Measurements from ENCODE around the gene SLC5A11. TPM values are rescaled to one million over a fixed set of nuclear protein-coding genes. Genes with fewer than 3 reads are reported as not detected.
"Not testable (repeated sequence)": the region's sequence is repeated elsewhere in the genome, so short reads cannot be mapped to it uniquely, and the experiment has no call there.

The SLC5A11 gene
- total and polyA plus RNA-seq, 2 donors from 2014 or later, result 1.2 to 2.1 TPM

DNA sequence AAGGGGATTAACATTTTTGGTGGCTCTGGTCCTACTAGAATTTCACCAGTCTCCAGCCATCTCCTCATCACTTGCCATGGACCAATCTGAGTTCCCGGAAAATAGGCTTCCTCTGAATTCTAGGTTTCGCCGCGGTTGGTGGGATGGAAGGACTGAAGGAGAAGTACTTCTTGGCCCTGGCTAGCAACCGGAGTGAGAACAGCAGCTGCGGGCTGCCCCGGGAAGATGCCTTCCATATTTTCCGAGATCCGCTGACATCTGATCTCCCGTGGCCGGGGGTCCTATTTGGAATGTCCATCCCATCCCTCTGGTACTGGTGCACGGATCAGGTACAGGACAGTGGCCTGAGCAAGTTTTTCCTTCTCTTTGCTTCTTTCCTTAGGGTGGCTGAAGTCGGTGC lies 45.0 kb downstream of the SLC5A11 start:
- Histone ChIP-seq H3K27me3 (ENCODE audit: control insufficient read depth, insufficient read depth, low read length) (no peaks in the 10 kb centered on the region), H3K36me3 (ENCODE audit: control insufficient read depth in 2 of 3, insufficient read depth in 3 of 3, low read length in 3 of 3) (no peaks in the 10 kb centered on the region), H3K9me3 (ENCODE audit: control insufficient read depth in 2 of 3, insufficient read depth in 1 of 3, low read length in 3 of 3) (no peaks in the 10 kb centered on the region), H3K4me1 (ENCODE audit: control insufficient read depth in 2 of 3, insufficient read depth in 2 of 3, low read depth in 1 of 3, low read length in 3 of 3) (no peaks in the 10 kb centered on the region), H3K9ac (ENCODE audit: low read length in 3 of 3) (no peak overlapping the region), H3K4me3 (ENCODE audit: low read length in 3 of 3) (no peak overlapping the region), H3K27ac (ENCODE audit: low read depth in 2 of 2, low read length in 2 of 2) (no peak overlapping the region)
- no peak for FAIRE-seq
- no peak for DNase-seq
- TF ChIP-seq, protein P1, sequence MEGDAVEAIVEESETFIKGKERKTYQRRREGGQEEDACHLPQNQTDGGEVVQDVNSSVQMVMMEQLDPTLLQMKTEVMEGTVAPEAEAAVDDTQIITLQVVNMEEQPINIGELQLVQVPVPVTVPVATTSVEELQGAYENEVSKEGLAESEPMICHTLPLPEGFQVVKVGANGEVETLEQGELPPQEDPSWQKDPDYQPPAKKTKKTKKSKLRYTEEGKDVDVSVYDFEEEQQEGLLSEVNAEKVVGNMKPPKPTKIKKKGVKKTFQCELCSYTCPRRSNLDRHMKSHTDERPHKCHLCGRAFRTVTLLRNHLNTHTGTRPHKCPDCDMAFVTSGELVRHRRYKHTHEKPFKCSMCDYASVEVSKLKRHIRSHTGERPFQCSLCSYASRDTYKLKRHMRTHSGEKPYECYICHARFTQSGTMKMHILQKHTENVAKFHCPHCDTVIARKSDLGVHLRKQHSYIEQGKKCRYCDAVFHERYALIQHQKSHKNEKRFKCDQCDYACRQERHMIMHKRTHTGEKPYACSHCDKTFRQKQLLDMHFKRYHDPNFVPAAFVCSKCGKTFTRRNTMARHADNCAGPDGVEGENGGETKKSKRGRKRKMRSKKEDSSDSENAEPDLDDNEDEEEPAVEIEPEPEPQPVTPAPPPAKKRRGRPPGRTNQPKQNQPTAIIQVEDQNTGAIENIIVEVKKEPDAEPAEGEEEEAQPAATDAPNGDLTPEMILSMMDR (IDR thresholded peaks at IDR 0.05; ENCODE audit: borderline replicate concordance, extremely low read depth, insufficient read depth), result no peak
- intact Hi-C loops (cut with DNase I), result no loop called here

DNA sequence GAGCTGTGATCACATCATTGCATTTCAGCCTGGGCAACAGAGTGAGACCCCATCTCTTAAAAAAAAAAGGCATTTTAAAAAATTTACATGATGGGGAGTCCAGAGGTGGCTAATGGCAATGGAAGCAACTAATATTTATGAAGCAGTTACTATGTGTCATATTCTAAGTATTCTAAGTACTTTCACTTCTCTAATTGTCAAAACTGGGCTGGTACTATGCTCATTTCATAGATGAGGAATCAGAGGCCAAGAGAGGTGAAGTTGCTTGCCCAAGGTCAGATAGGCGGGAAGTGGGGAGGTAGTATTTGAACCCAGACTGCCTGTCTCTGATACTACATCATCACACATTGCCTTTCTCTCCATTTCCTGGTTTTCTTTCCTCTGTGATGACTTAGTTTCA lies 50.7 kb downstream of the SLC5A11 start:
- TF ChIP-seq, protein P1 (IDR thresholded peaks at IDR 0.05; ENCODE audit: borderline replicate concordance, extremely low read depth, insufficient read depth), result no peak
- Histone ChIP-seq H3K27me3 (ENCODE audit: control insufficient read depth, insufficient read depth, low read length) (no peaks in the 10 kb centered on the region), H3K9me3 (ENCODE audit: control insufficient read depth in 2 of 3, insufficient read depth in 1 of 3, low read length in 3 of 3) (no peaks in the 10 kb centered on the region), H3K36me3 (ENCODE audit: control insufficient read depth in 2 of 3, insufficient read depth in 3 of 3, low read length in 3 of 3) (no peaks in the 10 kb centered on the region), H3K4me3 (ENCODE audit: low read length in 3 of 3) (no peak overlapping the region), H3K27ac (ENCODE audit: low read depth in 2 of 2, low read length in 2 of 2) (no peak overlapping the region), H3K4me1 (ENCODE audit: control insufficient read depth in 2 of 3, insufficient read depth in 2 of 3, low read depth in 1 of 3, low read length in 3 of 3) (no peaks in the 10 kb centered on the region), H3K9ac (ENCODE audit: low read length in 3 of 3) (no peak overlapping the region)
- DNase-seq, result no peak
- no peak for FAIRE-seq
- intact Hi-C loops (cut with DNase I), result no loop called here

DNA sequence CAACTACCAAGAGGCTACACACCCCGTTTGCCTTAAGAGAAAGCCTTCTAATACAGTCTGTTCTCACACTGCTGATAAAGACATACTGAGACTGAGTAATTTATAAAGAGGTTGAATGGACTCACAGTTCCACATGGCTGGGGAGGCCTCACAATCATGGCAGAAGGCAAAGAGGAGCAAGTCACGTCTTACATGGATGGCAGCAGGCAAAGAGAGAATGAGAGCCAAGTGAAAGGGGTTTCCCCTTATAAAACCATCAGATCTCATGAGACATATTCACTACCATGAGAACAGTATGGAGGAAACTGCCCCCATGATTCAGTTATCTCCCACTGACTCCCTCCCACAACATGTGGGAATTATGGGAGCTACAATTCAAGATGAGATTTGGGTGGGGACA lies 51.8 kb downstream of the SLC5A11 start:
- H3K9me3 ChIP-seq (ENCODE audit: control insufficient read depth in 2 of 3, insufficient read depth in 1 of 3, low read length in 3 of 3); H3K27me3 ChIP-seq (ENCODE audit: control insufficient read depth, insufficient read depth, low read length); H3K9ac ChIP-seq (ENCODE audit: low read length in 3 of 3); FAIRE-seq; H3K4me1 ChIP-seq (ENCODE audit: control insufficient read depth in 2 of 3, insufficient read depth in 2 of 3, low read depth in 1 of 3, low read length in 3 of 3); H3K36me3 ChIP-seq (ENCODE audit: control insufficient read depth in 2 of 3, insufficient read depth in 3 of 3, low read length in 3 of 3); intact Hi-C loops (cut with DNase I); H3K27ac ChIP-seq (ENCODE audit: low read depth in 2 of 2, low read length in 2 of 2); DNase-seq; H3K4me3 ChIP-seq (ENCODE audit: low read length in 3 of 3): not testable (repeated sequence)

DNA sequence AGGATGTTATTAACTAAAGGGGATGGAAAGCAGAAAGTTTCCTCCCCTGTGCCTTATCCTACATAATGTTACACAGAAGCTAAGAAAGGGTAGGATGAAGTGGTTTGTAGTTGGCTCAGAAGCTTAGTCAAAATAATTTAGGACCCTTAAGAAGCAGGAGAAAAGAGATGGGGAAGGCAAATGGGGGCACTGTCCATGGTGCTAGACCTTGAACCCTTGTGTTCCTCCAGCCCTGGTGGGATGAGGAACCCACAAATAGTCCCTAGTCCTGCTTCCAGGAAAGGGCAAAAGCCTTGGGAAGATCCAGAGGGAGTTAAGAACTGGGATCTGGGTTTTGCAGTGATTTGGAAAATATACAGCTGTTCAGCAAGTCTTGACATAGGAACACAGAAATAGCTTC lies 54.5 kb downstream of the SLC5A11 start:
- Histone ChIP-seq H3K4me1 (ENCODE audit: control insufficient read depth in 2 of 3, insufficient read depth in 2 of 3, low read depth in 1 of 3, low read length in 3 of 3) (no peaks in the 10 kb centered on the region), H3K36me3 (ENCODE audit: control insufficient read depth in 2 of 3, insufficient read depth in 3 of 3, low read length in 3 of 3) (no peaks in the 10 kb centered on the region), H3K27ac (ENCODE audit: low read depth in 2 of 2, low read length in 2 of 2) (no peak overlapping the region), H3K4me3 (ENCODE audit: low read length in 3 of 3) (no peak overlapping the region), H3K9me3 (ENCODE audit: control insufficient read depth in 2 of 3, insufficient read depth in 1 of 3, low read length in 3 of 3) (no peaks in the 10 kb centered on the region), H3K27me3 (ENCODE audit: control insufficient read depth, insufficient read depth, low read length) (no peaks in the 10 kb centered on the region), H3K9ac (ENCODE audit: low read length in 3 of 3) (no peak overlapping the region)
- FAIRE-seq (no peak), DNase-seq (peak in 1 of 5 donors; percentile 17)
- intact Hi-C loops (cut with DNase I), result no loop called here
- TF ChIP-seq, protein P1 (IDR thresholded peaks at IDR 0.05; ENCODE audit: borderline replicate concordance, extremely low read depth, insufficient read depth), result no peak

All from kidney (tissue), 14 donors.